Panc1 (cell line): Measurements from ENCODE around the gene SCRN2. TPM values are rescaled to one million over a fixed set of nuclear protein-coding genes. Genes with fewer than 3 reads are reported as not detected.

Experiments used
- ATAC-seq: fragments of 200-7000 bp; cut with Tn5 transposase; 2 replicates; pipeline ENCODE4 v1.9.1; 2020; ENCODE audit warnings: mild to moderate bottlenecking, moderate library complexity
- BruUV-seq: library from RNA; stranded (reverse); fragments of 400-500 nt; replicated peaks from 2 replicates; lab custom pipeline; 2021; lab: Mats Ljungman, UMichigan
- CTCF ChIA-PET: fragments of 300-600 bp; sonication (Branson Sonifier 250); formaldehyde crosslinking; loops from one replicate; lab custom pipeline; 2022; ENCODE audit warnings: antibody characterized with exemption; lab: Charles Lee
- POLR2A ChIA-PET: fragments of 300-600 bp; sonication (Branson Sonifier 250); formaldehyde crosslinking; loops from one replicate; lab custom pipeline; 2022; ENCODE audit warnings: antibody characterized with exemption; lab: Charles Lee
- DNase-seq: peaks from one replicate; pipeline ENCODE4 v3.0.0-alpha.2; 2010; ENCODE audit warnings: low read depth, low spot score
- H3K27ac ChIP-seq: 2 replicates; pipeline ENCODE4 v1.5.1; 2011; ENCODE audit warnings: mild to moderate bottlenecking, low read length, inconsistent platforms
- H3K27me3 ChIP-seq: fragments of 200-500 bp; sonication (Bioruptor generic); 2 replicates; pipeline ENCODE4 v1.6.0; 2014; ENCODE audit warnings: low read length, inconsistent platforms; ENCODE audit not compliant: control insufficient read depth, insufficient read depth
- H3K36me3 ChIP-seq: fragments of 200-500 bp; sonication (Bioruptor generic); 2 replicates; pipeline ENCODE4 v1.5.1; 2014; ENCODE audit warnings: inconsistent platforms, mild to moderate bottlenecking, low read length, moderate library complexity; ENCODE audit not compliant: control insufficient read depth, insufficient read depth
- H3K4me1 ChIP-seq: 2 replicates; pipeline ENCODE4 v1.5.1; 2011; ENCODE audit warnings: inconsistent platforms, mild to moderate bottlenecking, low read length, moderate library complexity; ENCODE audit not compliant: control insufficient read depth, insufficient read depth
- H3K4me3 ChIP-seq, 2 experiments: 2 replicates each; pipeline ENCODE4 v1.5.1; 2011 to 2012; ENCODE audit warnings: low read depth in 2 of 2, low read length in 2 of 2, mild to moderate bottlenecking in 2 of 2, inconsistent platforms in 1 of 2, moderate library complexity in 1 of 2
- H3K9me3 ChIP-seq: fragments of 200-500 bp; sonication (Bioruptor generic); 2 replicates; pipeline ENCODE4 v1.5.1; 2014; ENCODE audit warnings: low read depth, mild to moderate bottlenecking, inconsistent platforms, low read length, moderate library complexity; ENCODE audit not compliant: control insufficient read depth, insufficient read depth
- CTCF ChIP-seq: fragments of 450-650 bp; IDR thresholded peaks from 2 replicates; pipeline ENCODE4 v1.5.1; 2017; ENCODE audit warnings: mild to moderate bottlenecking
- POLR2AphosphoS5 ChIP-seq: IDR thresholded peaks from 2 replicates; pipeline ENCODE4 v1.6.1; 2012; ENCODE audit warnings: mild to moderate bottlenecking, low read depth, low read length, moderate library complexity
- REST ChIP-seq, 2 experiments: IDR thresholded peaks; 2 replicates each; pipeline ENCODE4 v1.6.1; 2011 to 2012; ENCODE audit warnings: low read depth in 2 of 2, control low read depth in 1 of 2, low read length in 1 of 2, mild to moderate bottlenecking in 1 of 2, moderate library complexity in 1 of 2; ENCODE audit not compliant: insufficient read depth in 1 of 2
- SIN3A ChIP-seq: IDR thresholded peaks from 2 replicates; pipeline ENCODE4 v1.6.1; 2012; ENCODE audit warnings: low read depth, mild to moderate bottlenecking, low read length, moderate library complexity, borderline replicate concordance; ENCODE audit not compliant: insufficient read depth
- TCF7L2 ChIP-seq: IDR thresholded peaks from 2 replicates; pipeline ENCODE4 v1.6.1; 2011; ENCODE audit warnings: mild to moderate bottlenecking, low read depth, low read length, inconsistent platforms
- in situ Hi-C: cut with HindIII; loops from 2 replicates; pipeline ENCODE4 v1.10.0; 2016; ENCODE audit warnings: low sequenced_read_pairs, low pct_unique_long_range_greater_than_20kb
- intact Hi-C: fragments of 100-400 bp; cut with micrococcal nuclease; formaldehyde crosslinking; loops from one replicate; pipeline ENCODE4 v1.10.0; 2022; ENCODE audit not compliant: unreplicated experiment
- total RNA-seq: library from RNA; stranded (reverse); gene quantifications from one replicate; pipeline ENCODE4 v1.2.1, GENCODE V29; 2021; ENCODE audit not compliant: unreplicated experiment

SCRN2 gene
- total RNA-seq, 1 experiment from 2014 or later, result 34.9 TPM

GRCh38 chr17:47862621-47863440 lies 21.8 kb upstream of the SCRN2 start:
- TF ChIP-seq TCF7L2, result no peak
- no peak for TF ChIP-seq SIN3A
- TF ChIP-seq CTCF, result no peak
- no peak for TF ChIP-seq POLR2AphosphoS5
- TF ChIP-seq REST (IDR thresholded peaks at IDR 0.05; ENCODE audit: insufficient read depth in 1 of 2, low read depth in 2 of 2, low read length in 1 of 2), result no peak
- peak; percentile 74 for ATAC-seq
- H3K27ac ChIP-seq, result no peak overlapping the region
- DNase-seq, result peak; percentile 41
- ChIA-PET CTCF (interaction anchor here (0.6 to 0.9 kb wide), 4 partner anchors 25 to 1650 kb away, joined by 3 to 6 read pairs (median 4); no protein-coding TSS in a partner anchor), POLR2A (no interaction called here)
- no peaks in the 10 kb centered on the region for H3K9me3 ChIP-seq
- no TSS peak for BruUV-seq
- H3K4me1 ChIP-seq, result peaks cover 10% of the 10 kb centered on the region
- H3K4me3 ChIP-seq, result no peak overlapping the region
- intact Hi-C loops, result no loop called here
- H3K36me3 ChIP-seq, result no peaks in the 10 kb centered on the region
- in situ Hi-C loops, result no loop called here
- no peaks in the 10 kb centered on the region for H3K27me3 ChIP-seq

- BruUV-seq, result no TSS peak
- peaks cover 10% of the 10 kb centered on the region for H3K4me1 ChIP-seq
- no peaks in the 10 kb centered on the region for H3K36me3 ChIP-seq
- intact Hi-C loops (no loop called here), in situ Hi-C loops (no loop called here)
- TF ChIP-seq REST (IDR thresholded peaks at IDR 0.05; ENCODE audit: insufficient read depth in 1 of 2, low read depth in 2 of 2, low read length in 1 of 2) (no peak), SIN3A (no peak), TCF7L2 (no peak), CTCF (no peak), POLR2AphosphoS5 (no peak)
- ChIA-PET CTCF (no interaction called here), POLR2A (no interaction called here)
- no peak overlapping the region for H3K27ac ChIP-seq
- no peak for DNase-seq
- no peak for ATAC-seq
- H3K27me3 ChIP-seq, result no peaks in the 10 kb centered on the region
- no peaks in the 10 kb centered on the region for H3K9me3 ChIP-seq
- no peak overlapping the region for H3K4me3 ChIP-seq
These were observed 19.3 kb upstream of the SCRN2 start for GRCh38 chr17:47860386-47860785.
